ENCODE results near the gene GPR101. TPM values are rescaled to one million over a fixed set of nuclear protein-coding genes. Genes with fewer than 3 reads are reported as not detected.

Gene GPR101
- not detected for total RNA-seq

GRCh38 chrX:137033774-137034507, at the start of gene GPR101:
TSS of gene GPR101 (minus strand) at chrX:137033995. CDS start at chrX:137031674, 2,321 bp downstream.
- DNase-seq (ENCODE audit: low spot score): no peak
- H3K9me3 ChIP-seq: no peaks in the 10 kb centered on the region
- no peaks in the 10 kb centered on the region for H3K36me3 ChIP-seq
- H3K27me3 ChIP-seq (replicated peaks; ENCODE audit: insufficient read depth): no peaks in the 10 kb centered on the region
- H3K4me3 ChIP-seq: peak within 1 kb of the TSS; percentile 7
- no peak within 1 kb of the TSS for H3K27ac ChIP-seq
- H3K4me1 ChIP-seq (ENCODE audit: control insufficient read depth in 1 of 2, low read depth in 2 of 2): peaks cover 0 to 4% of the 10 kb centered on the region in 2 donors
- no peak for TF ChIP-seq CTCF (IDR thresholded peaks at IDR 0.05)
- ATAC-seq (ENCODE audit: insufficient number of reproducible peaks, low FRiP score, low read depth): no peak

- no peaks in the 10 kb centered on the region for H3K27me3 ChIP-seq (replicated peaks; ENCODE audit: insufficient read depth)
- TF ChIP-seq CTCF (IDR thresholded peaks at IDR 0.05): no peak
- no peaks in the 10 kb centered on the region for H3K36me3 ChIP-seq
- ATAC-seq (ENCODE audit: insufficient number of reproducible peaks, low FRiP score, low read depth): no peak
- DNase-seq (ENCODE audit: low spot score): no peak
- H3K4me3 ChIP-seq: no peak overlapping the region
- no peaks in the 10 kb centered on the region for H3K9me3 ChIP-seq
- no peak overlapping the region for H3K27ac ChIP-seq
- H3K4me1 ChIP-seq (ENCODE audit: control insufficient read depth in 1 of 2, low read depth in 2 of 2): no peaks in the 10 kb centered on the region
These were observed 47.4 kb upstream of the GPR101 start for GRCh38 chrX:137081239-137081638.

GRCh38 chrX:137072396-137072795, 38.6 kb upstream of the GPR101 start:
- Histone ChIP-seq H3K27me3 (replicated peaks; ENCODE audit: insufficient read depth) (no peaks in the 10 kb centered on the region), H3K4me1 (ENCODE audit: control insufficient read depth in 1 of 2, low read depth in 2 of 2) (no peaks in the 10 kb centered on the region)
- no peak for ATAC-seq (ENCODE audit: insufficient number of reproducible peaks, low FRiP score, low read depth)

DNA sequence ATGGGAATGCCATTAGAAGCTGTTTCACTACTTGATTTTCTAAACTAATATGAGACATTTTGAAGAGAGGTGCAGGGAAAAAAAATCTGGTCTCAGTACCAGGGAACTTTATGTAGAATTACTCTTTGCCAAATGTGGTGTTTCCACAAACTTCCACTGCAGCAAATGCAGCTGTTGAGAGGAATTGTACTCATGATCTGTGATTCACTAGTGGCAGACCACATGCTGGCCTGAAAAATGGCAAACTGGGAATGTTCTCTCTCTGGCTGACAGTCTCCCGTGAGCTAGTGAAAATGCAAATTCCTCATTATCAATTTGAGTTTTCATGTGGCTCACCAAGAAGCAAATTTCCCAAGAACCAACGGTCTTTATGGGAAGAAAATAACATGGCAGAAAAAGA, 37.8 kb upstream of the GPR101 start:
- Histone ChIP-seq H3K4me3 (no peak overlapping the region), H3K27me3 (replicated peaks; ENCODE audit: insufficient read depth) (no peaks in the 10 kb centered on the region), H3K4me1 (ENCODE audit: control insufficient read depth in 1 of 2, low read depth in 2 of 2) (no peaks in the 10 kb centered on the region), H3K27ac (no peak overlapping the region), H3K36me3 (no peaks in the 10 kb centered on the region), H3K9me3 (no peaks in the 10 kb centered on the region)
- DNase-seq (ENCODE audit: low spot score) (no peak), ATAC-seq (ENCODE audit: insufficient number of reproducible peaks, low FRiP score, low read depth) (no peak)
- TF ChIP-seq CTCF (IDR thresholded peaks at IDR 0.05): no peak

More at GRCh38 chrX:137072396-137072795, 38.6 kb upstream of the GPR101 start:
- no peak for TF ChIP-seq CTCF (IDR thresholded peaks at IDR 0.05)
- Histone ChIP-seq H3K9me3 (no peaks in the 10 kb centered on the region), H3K36me3 (no peaks in the 10 kb centered on the region), H3K27ac (no peak overlapping the region), H3K4me3 (no peak overlapping the region)
- DNase-seq (ENCODE audit: low spot score): no peak

DNA sequence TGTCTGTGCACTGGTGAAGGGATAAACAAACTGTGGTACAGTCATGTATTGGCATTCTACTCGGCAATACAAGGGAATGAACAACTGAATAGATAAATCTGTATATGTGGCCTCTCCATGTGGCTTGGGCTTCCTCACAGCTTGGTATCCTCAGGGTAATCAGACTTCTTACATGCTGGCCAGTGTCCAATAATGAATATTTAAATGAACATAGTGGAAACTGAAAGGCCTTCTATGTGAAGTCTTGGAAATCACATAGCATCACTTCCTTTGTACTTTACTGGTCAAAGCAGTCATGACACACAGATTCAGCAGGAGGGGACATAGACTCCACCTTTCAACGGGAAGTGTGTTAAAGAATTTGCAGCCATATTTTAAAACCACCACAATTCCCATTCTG, 33.4 kb upstream of the GPR101 start:
- H3K4me3 ChIP-seq: no peak overlapping the region
- ATAC-seq (ENCODE audit: insufficient number of reproducible peaks, low FRiP score, low read depth): no peak
- H3K27me3 ChIP-seq (replicated peaks; ENCODE audit: insufficient read depth): no peaks in the 10 kb centered on the region
- no peak overlapping the region for H3K27ac ChIP-seq
- no peak for DNase-seq (ENCODE audit: low spot score)
- H3K36me3 ChIP-seq: no peaks in the 10 kb centered on the region
- no peak for TF ChIP-seq CTCF (IDR thresholded peaks at IDR 0.05)
- H3K9me3 ChIP-seq: no peaks in the 10 kb centered on the region
- H3K4me1 ChIP-seq (ENCODE audit: control insufficient read depth in 1 of 2, low read depth in 2 of 2): no peaks in the 10 kb centered on the region
